Measurements from ENCODE around the gene RNF167. TPM values are rescaled to one million over a fixed set of nuclear protein-coding genes. Genes with fewer than 3 reads are reported as not detected.

The RNF167 gene
- total RNA-seq, 1 experiment from 2014 or later: 105 TPM

DNA sequence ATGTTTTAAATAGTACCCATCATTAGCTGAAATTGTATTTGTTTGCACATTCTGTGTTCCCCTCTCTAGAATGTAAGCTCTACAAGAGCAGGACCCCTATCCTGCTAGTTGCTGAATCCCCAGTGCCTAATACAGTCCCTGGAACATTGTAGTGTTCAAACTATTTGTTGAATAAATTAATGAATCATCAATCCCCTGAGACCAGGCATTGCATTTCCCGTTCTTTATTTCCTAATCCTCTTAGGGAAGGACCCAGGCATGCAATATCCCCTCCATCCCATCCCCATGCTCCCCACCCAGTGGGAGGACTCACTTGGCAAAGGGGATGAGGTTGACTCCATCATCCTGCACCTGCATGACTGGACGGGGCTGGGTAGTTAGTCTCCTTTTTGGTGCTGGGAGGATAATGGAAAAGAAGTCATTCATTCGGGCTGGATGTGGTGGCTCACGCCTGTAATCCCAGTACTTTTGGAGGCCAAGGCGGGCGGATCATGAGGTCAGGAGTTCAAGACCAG, 54.1 kb downstream of the RNF167 start:
- Histone ChIP-seq H3K9me2 (ENCODE audit: insufficient read depth) (no peaks in the 10 kb centered on the region), H3K36me3 (ENCODE audit: control insufficient read depth in 1 of 2, insufficient read depth in 2 of 2, low read length in 2 of 2) (no peaks in the 10 kb centered on the region), H3K4me3 (replicated peaks in 1 of 2; ENCODE audit: low read depth in 1 of 2, low read length in 2 of 2) (no peak overlapping the region), H3K9ac (ENCODE audit: low read length) (no peak overlapping the region), H3K9me3 (ENCODE audit: control insufficient read depth in 1 of 2, insufficient read depth in 1 of 2, low read depth in 1 of 2, low read length in 2 of 2) (no peaks in the 10 kb centered on the region), H3K4me1 (ENCODE audit: control insufficient read depth in 1 of 2, insufficient read depth in 2 of 2, low read length in 2 of 2) (peaks cover 9 to 15% of the 10 kb centered on the region in 2 experiments), H3K27me3 (ENCODE audit: insufficient read depth, low read length) (no peaks in the 10 kb centered on the region), H2AFZ (ENCODE audit: low read depth, low read length, poor library complexity, severe bottlenecking) (no peak overlapping the region), H3K27ac (ENCODE audit: low read depth, low read length) (no peak overlapping the region), H4K20me1 (ENCODE audit: insufficient read depth) (no peaks in the 10 kb centered on the region), H3K79me2 (ENCODE audit: insufficient read depth, low read length) (peaks cover 12% of the 10 kb centered on the region), H3K4me2 (ENCODE audit: low read length) (no peak overlapping the region)
- no peak for TF ChIP-seq ZNF274 (IDR thresholded peaks at IDR 0.05; ENCODE audit: low read depth, low read length)
- TF ChIP-seq, protein P1, sequence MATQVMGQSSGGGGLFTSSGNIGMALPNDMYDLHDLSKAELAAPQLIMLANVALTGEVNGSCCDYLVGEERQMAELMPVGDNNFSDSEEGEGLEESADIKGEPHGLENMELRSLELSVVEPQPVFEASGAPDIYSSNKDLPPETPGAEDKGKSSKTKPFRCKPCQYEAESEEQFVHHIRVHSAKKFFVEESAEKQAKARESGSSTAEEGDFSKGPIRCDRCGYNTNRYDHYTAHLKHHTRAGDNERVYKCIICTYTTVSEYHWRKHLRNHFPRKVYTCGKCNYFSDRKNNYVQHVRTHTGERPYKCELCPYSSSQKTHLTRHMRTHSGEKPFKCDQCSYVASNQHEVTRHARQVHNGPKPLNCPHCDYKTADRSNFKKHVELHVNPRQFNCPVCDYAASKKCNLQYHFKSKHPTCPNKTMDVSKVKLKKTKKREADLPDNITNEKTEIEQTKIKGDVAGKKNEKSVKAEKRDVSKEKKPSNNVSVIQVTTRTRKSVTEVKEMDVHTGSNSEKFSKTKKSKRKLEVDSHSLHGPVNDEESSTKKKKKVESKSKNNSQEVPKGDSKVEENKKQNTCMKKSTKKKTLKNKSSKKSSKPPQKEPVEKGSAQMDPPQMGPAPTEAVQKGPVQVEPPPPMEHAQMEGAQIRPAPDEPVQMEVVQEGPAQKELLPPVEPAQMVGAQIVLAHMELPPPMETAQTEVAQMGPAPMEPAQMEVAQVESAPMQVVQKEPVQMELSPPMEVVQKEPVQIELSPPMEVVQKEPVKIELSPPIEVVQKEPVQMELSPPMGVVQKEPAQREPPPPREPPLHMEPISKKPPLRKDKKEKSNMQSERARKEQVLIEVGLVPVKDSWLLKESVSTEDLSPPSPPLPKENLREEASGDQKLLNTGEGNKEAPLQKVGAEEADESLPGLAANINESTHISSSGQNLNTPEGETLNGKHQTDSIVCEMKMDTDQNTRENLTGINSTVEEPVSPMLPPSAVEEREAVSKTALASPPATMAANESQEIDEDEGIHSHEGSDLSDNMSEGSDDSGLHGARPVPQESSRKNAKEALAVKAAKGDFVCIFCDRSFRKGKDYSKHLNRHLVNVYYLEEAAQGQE (IDR thresholded peaks at IDR 0.05; ENCODE audit: low read depth): no peak
- no peak for TF ChIP-seq CEBPB (IDR thresholded peaks at IDR 0.05; ENCODE audit: low read depth)
- TF ChIP-seq TCF7L2 (IDR thresholded peaks at IDR 0.05; ENCODE audit: borderline replicate concordance, extremely low read depth, insufficient read depth, insufficient read length): no peak
- TF ChIP-seq RAD21 (IDR thresholded peaks at IDR 0.05; ENCODE audit: low read depth): no peak
- no peak for TF ChIP-seq POLR2AphosphoS5 (IDR thresholded peaks at IDR 0.05; ENCODE audit: low read depth, low read length)
- TF ChIP-seq FOSL1 (IDR thresholded peaks at IDR 0.05; ENCODE audit: low read depth): no peak
- no peak for TF ChIP-seq EZH2 (IDR thresholded peaks at IDR 0.05)
- no peak for TF ChIP-seq JUND (IDR thresholded peaks at IDR 0.05)
- TF ChIP-seq, protein P2, sequence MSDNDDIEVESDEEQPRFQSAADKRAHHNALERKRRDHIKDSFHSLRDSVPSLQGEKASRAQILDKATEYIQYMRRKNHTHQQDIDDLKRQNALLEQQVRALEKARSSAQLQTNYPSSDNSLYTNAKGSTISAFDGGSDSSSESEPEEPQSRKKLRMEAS (IDR thresholded peaks at IDR 0.05): no peak
- TF ChIP-seq ELF1 (IDR thresholded peaks at IDR 0.05; ENCODE audit: borderline replicate concordance, low read depth): no peak
- no peak for TF ChIP-seq SRF (IDR thresholded peaks at IDR 0.05; ENCODE audit: low read depth)
- no peak for TF ChIP-seq EGR1 (IDR thresholded peaks at IDR 0.05; ENCODE audit: low read depth)
- TF ChIP-seq EZH2phosphoT487 (IDR thresholded peaks at IDR 0.05; ENCODE audit: borderline replicate concordance): no peak
- ChIA-PET RAD21 (ENCODE audit: low non-redundant PET in 1 of 2, low total read pairs in 2 of 2, uncharacterized antibody in 2 of 2, unreplicated experiment in 2 of 2) (interaction anchor here in 1 of 2 experiments (0.7 kb wide), 1 partner anchor 198 kb away, joined by 3 read pairs; no protein-coding TSS in a partner anchor), POLR2A (no interaction called here), CTCF (no interaction called here)
- no TSS peak for BruUV-seq (replicated peaks)
- intact Hi-C loops (cut with micrococcal nuclease): no loop called here
- DNase-seq (ENCODE audit: low read depth, low spot score) (no peak), ATAC-seq (no peak)

Small RNAs within 50 kb of the gene (microRNA-seq; reads per million reads assigned to microRNA genes)
- not detected for gene MIR6864 (ENCODE audit: borderline number of aligned reads)
- not detected for gene MIR6865 (ENCODE audit: borderline number of aligned reads)

Other genes starting within 250 kb of the RNF167 start
- gene PELP1, start 236.1 kb upstream of the RNF167 start, total RNA-seq (2021; ENCODE audit: unreplicated experiment): 93.4 TPM
- gene ARRB2, start 229.6 kb upstream of the RNF167 start, total RNA-seq (2021; ENCODE audit: unreplicated experiment): 70.8 TPM
- gene MED11, start 208.8 kb upstream of the RNF167 start, total RNA-seq (2021; ENCODE audit: unreplicated experiment): 13.7 TPM
- gene ZMYND15, start 200.4 kb upstream of the RNF167 start, total RNA-seq (2021; ENCODE audit: unreplicated experiment): 2.8 TPM
- gene CXCL16, start 200.3 kb upstream of the RNF167 start, total RNA-seq (2021; ENCODE audit: unreplicated experiment): 44.8 TPM
- not detected for gene TM4SF5, start 168.4 kb upstream of the RNF167 start, total RNA-seq (2021; ENCODE audit: unreplicated experiment)
- gene VMO1, start 153.9 kb upstream of the RNF167 start, total RNA-seq (2021; ENCODE audit: unreplicated experiment): 0.76 TPM
- gene GLTPD2, start 151.3 kb upstream of the RNF167 start, total RNA-seq (2021; ENCODE audit: unreplicated experiment): not detected
- 221 TPM for gene PSMB6, start 144.1 kb upstream of the RNF167 start, total RNA-seq (2021; ENCODE audit: unreplicated experiment)
- 47.7 TPM for gene PLD2, start 133.1 kb upstream of the RNF167 start, total RNA-seq (2021; ENCODE audit: unreplicated experiment)
- gene MINK1, start 106.9 kb upstream of the RNF167 start, total RNA-seq (2021; ENCODE audit: unreplicated experiment): 85.2 TPM
- gene C17orf107, start 40.7 kb upstream of the RNF167 start, total RNA-seq (2021; ENCODE audit: unreplicated experiment): 1.7 TPM
- gene CHRNE, start 37.2 kb upstream of the RNF167 start, total RNA-seq (2021; ENCODE audit: unreplicated experiment): 0.30 TPM
- gene GP1BA, start 8.0 kb upstream of the RNF167 start, total RNA-seq (2021; ENCODE audit: unreplicated experiment): not detected
- 75.1 TPM for gene SLC25A11, start 222 bp upstream of the RNF167 start, total RNA-seq (2021; ENCODE audit: unreplicated experiment)
- 1,213 TPM for gene PFN1, start 8.3 kb downstream of the RNF167 start, total RNA-seq (2021; ENCODE audit: unreplicated experiment)
- gene ENO3, start 10.9 kb downstream of the RNF167 start, total RNA-seq (2021; ENCODE audit: unreplicated experiment): 24.6 TPM
- gene SPAG7, start 27.5 kb downstream of the RNF167 start, total RNA-seq (2021; ENCODE audit: unreplicated experiment): 49.9 TPM
- gene CAMTA2, start 47.4 kb downstream of the RNF167 start, total RNA-seq (2021; ENCODE audit: unreplicated experiment): 37.8 TPM
- 0.74 TPM for gene INCA1, start 57.3 kb downstream of the RNF167 start, total RNA-seq (2021; ENCODE audit: unreplicated experiment)
- gene KIF1C, start 57.7 kb downstream of the RNF167 start, total RNA-seq (2021; ENCODE audit: unreplicated experiment): 121 TPM
- not detected for gene SLC52A1, start 95.2 kb downstream of the RNF167 start, total RNA-seq (2021; ENCODE audit: unreplicated experiment)
- gene ZFP3, start 138.2 kb downstream of the RNF167 start, total RNA-seq (2021; ENCODE audit: unreplicated experiment): 0.05 TPM
- gene ZNF232, start 171.6 kb downstream of the RNF167 start, total RNA-seq (2021; ENCODE audit: unreplicated experiment): 11.1 TPM
- 0.10 TPM for gene USP6, start 175.8 kb downstream of the RNF167 start, total RNA-seq (2021; ENCODE audit: unreplicated experiment)